H1 (cell line): ENCODE data around the gene NPNT. TPM values are rescaled to one million over a fixed set of nuclear protein-coding genes. Genes with fewer than 3 reads are reported as not detected.

Experiments used
- CEBPB ChIP-seq: IDR thresholded peaks from 2 replicates; pipeline ENCODE4 v1.6.1; 2012; ENCODE audit warnings: low read depth, low read length
- CHD7 ChIP-seq: fragments of 300-600 bp; sonication (generic); IDR thresholded peaks from 2 replicates; pipeline ENCODE4 v1.7.1; 2012; ENCODE audit warnings: low read length, moderate library complexity, mild to moderate bottlenecking, inconsistent platforms; ENCODE audit not compliant: insufficient replicate concordance
- HDAC6 ChIP-seq: IDR thresholded peaks from one replicate; pipeline ENCODE4 v1.7.1; 2012; ENCODE audit warnings: low read depth, mild to moderate bottlenecking, inconsistent platforms, low read length, moderate library complexity
- TEAD4 ChIP-seq: IDR thresholded peaks from 2 replicates; pipeline ENCODE4 v1.6.1; 2012; ENCODE audit warnings: low read depth, low read length, inconsistent platforms, mixed read lengths
- polyA plus RNA-seq, 7 experiments: library from polyadenylated mRNA; depleted of rRNA in 3 of 7; stranded (reverse) in 5 of 7; unstranded in 2 of 7; fragments of >200 nt in 5 of 7; fragments of 200-250 nt in 2 of 7; gene quantifications; 1 replicate in 5 of 7; 2 replicates in 1 of 7; 4 replicates in 1 of 7; pipeline versions ENCODE4 v1.2.1 to v1.2.3, GENCODE V29; 2011 to 2013; ENCODE audit warnings: missing spikeins in 2 of 7, mixed read lengths in 2 of 7
- total RNA-seq: library from RNA; stranded (reverse); fragmentation: NEBNext Ultra II Directional; extraction: Animal tissue kit (Norgen Biotek cat#: 25700); gene quantifications from 2 replicates; pipeline ENCODE4 v1.2.1, GENCODE V29; 2021

Gene NPNT
- total and polyA plus RNA-seq, 2 of the 8 experiments (the other 6 are each of a cell fraction or from before 2014, with no cell fraction given): 0.24 to 0.97 TPM

- TF ChIP-seq CHD7: no peak
- TF ChIP-seq CEBPB: no peak
- no peak for TF ChIP-seq TEAD4
- TF ChIP-seq HDAC6: no peak
Observed at GRCh38 chr4:105956569-105956968, 61.3 kb downstream of the NPNT start (continued).
